Measurements from ENCODE around the gene SET. TPM values are rescaled to one million over a fixed set of nuclear protein-coding genes. Genes with fewer than 3 reads are reported as not detected.
A peak's percentile ranks its signal among the peaks of the same experiment; 100 is the strongest.

The SET gene
- total and polyA plus RNA-seq, 2 of the 13 experiments (the other 11 are each of a cell fraction or from before 2014, with no cell fraction given), result 94.2 to 611 TPM

GRCh38 chr9:128723866-128724743, 35.1 kb downstream of the SET start, which contains the start of gene ZDHHC12 (continued):
- TF ChIP-seq KIAA2018 (CRISPR knock-in tag; IDR thresholded peaks at IDR 0.05; ENCODE audit: borderline replicate concordance) (no peak), SMARCC2 (IDR thresholded peaks at IDR 0.05) (no peak), NAIF1 (CRISPR knock-in tag; IDR thresholded peaks at IDR 0.05; ENCODE audit: borderline replicate concordance) (no peak; the same call in 1 of the 2 replicates), ZNF337 (CRISPR knock-in tag; IDR thresholded peaks at IDR 0.05; ENCODE audit: borderline replicate concordance, low read depth) (peak; percentile 78; the same call in 1 of the 2 replicates), NFATC3 (CRISPR knock-in tag; IDR thresholded peaks at IDR 0.05) (0 out of 2 replicates have a peak, but pooled peaks have one; percentile 82), EP300 (IDR thresholded peaks at IDR 0.05; ENCODE audit: low read depth in 2 of 2, low read length in 2 of 2) (peak in 1 of 2 experiments; percentile 21; a peak in 1 of 4 replicates), EP300 (CRISPR knock-in tag; IDR thresholded peaks at IDR 0.05; ENCODE audit: borderline replicate concordance) (no peak), ETV5 (CRISPR knock-in tag; IDR thresholded peaks at IDR 0.05; ENCODE audit: borderline replicate concordance) (peak; percentile 17; the same call in 1 of the 2 replicates), DMAP1 (CRISPR knock-in tag; IDR thresholded peaks at IDR 0.05) (peak; percentile 37), ZFP36L2 (CRISPR knock-in tag; IDR thresholded peaks at IDR 0.05) (no peak), ZSCAN21 (CRISPR knock-in tag; IDR thresholded peaks at IDR 0.05; ENCODE audit: borderline replicate concordance) (peak; percentile 48; the same call in 1 of the 2 replicates), SOX5 (CRISPR knock-in tag; IDR thresholded peaks at IDR 0.05; ENCODE audit: borderline replicate concordance) (no peak; the same call in 1 of the 2 replicates), NFRKB (IDR thresholded peaks at IDR 0.05) (no peak), SSRP1 (CRISPR knock-in tag; IDR thresholded peaks at IDR 0.05) (no peak), JARID2 (CRISPR knock-in tag; IDR thresholded peaks at IDR 0.05; ENCODE audit: insufficient replicate concordance) (no peak), NR2F1 (CRISPR knock-in tag; IDR thresholded peaks at IDR 0.05) (no peak), ZNF781 (CRISPR knock-in tag; IDR thresholded peaks at IDR 0.05; ENCODE audit: borderline replicate concordance, not compliant biosample characterization) (peak; percentile 41), RXRB (CRISPR knock-in tag; IDR thresholded peaks at IDR 0.05; ENCODE audit: borderline replicate concordance) (no peak), ZSCAN30 (CRISPR knock-in tag; IDR thresholded peaks at IDR 0.05) (no peak), MLLT10 (CRISPR knock-in tag; IDR thresholded peaks at IDR 0.05) (no peak), MTF1 (CRISPR knock-in tag; IDR thresholded peaks at IDR 0.05) (no peak), FOXJ3 (CRISPR knock-in tag; IDR thresholded peaks at IDR 0.05; ENCODE audit: borderline replicate concordance) (0 out of 2 replicates have a peak, but pooled peaks have one; percentile 29), ZSCAN25 (CRISPR knock-in tag; IDR thresholded peaks at IDR 0.05) (0 out of 2 replicates have a peak, but pooled peaks have one; percentile 42)
